ENCODE results near the gene MAFG. TPM values are rescaled to one million over a fixed set of nuclear protein-coding genes. Genes with fewer than 3 reads are reported as not detected.

Gene MAFG
- total and polyA plus RNA-seq, 2 experiments from 2014 or later = 17.2 to 33.4 TPM

DNA sequence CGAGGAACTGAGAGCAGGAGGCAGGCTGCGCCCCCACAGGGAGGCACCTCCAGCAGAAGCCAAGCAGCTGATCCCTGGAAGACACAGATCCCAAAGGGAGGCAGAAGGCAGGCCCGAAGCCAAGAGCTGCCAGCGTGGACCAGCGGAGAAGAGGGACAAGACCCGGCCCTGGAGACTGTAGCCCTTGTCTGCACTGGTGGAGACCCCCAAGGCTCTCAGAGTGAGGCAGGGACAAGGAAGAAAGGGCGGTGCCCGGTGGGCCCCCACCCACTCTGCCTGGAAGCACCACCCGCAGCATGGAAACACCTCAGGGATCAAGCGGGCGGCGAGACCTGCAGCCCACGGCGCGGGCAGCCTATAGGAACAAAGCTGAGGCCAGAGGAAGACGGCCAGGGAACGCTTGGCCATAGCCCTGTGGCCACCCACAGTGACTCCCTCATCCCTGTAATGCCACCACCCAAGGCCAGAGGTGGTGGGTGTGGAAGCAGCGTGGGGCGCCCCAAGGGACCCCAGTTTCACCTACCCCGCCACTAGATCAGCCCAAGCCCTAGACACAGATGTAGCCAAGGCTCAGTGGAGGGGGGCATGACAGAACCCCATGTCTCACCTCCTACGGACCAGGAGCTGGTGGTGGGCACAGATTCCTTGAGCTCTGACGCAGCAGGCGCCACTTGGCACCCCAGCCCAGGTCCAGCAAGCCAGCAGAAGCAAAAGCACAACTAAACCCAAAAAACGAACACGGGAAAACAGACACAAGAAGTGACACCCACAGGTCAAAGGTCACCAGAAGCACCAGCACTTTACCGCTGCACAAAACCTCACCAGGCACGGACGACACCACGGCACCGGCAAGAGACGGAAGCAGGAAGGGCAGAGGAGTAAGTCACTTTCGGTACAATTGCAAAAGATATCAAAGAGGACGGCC, 6.7 kb downstream of the MAFG start:
- peaks cover 50% of the 10 kb centered on the region for H3K4me1 Mint-ChIP-seq
- H3K9me3 Mint-ChIP-seq = no peaks in the 10 kb centered on the region; the same call in 2 of the 3 replicates
- Histone ChIP-seq H3K27me3 (ENCODE audit: insufficient read depth) (no peaks in the 10 kb centered on the region), H3K4me3 (no peak overlapping the region), H3K4me2 (no peak overlapping the region), H4K20me1 (replicated peaks; ENCODE audit: insufficient read depth) (peaks cover 19% of the 10 kb centered on the region), H2AFZ (no peak overlapping the region), H3K79me2 (replicated peaks; ENCODE audit: insufficient read depth) (peaks cover 78% of the 10 kb centered on the region), H3K9me2 (ENCODE audit: insufficient read depth) (no peaks in the 10 kb centered on the region), H3K4me1 (ENCODE audit: insufficient read depth) (peaks cover 33% of the 10 kb centered on the region), H3F3A (replicated peaks; ENCODE audit: low read depth) (peaks cover 39% of the 10 kb centered on the region), H3K27ac (ENCODE audit: low read depth) (no peak overlapping the region), H3K36me3 (ENCODE audit: insufficient read depth) (no peaks in the 10 kb centered on the region; the same call in 1 of the 2 replicates)
- peak overlapping the region; percentile 16; the same call in 1 of the 3 replicates for H3K4me3 Mint-ChIP-seq
- H3K27me3 Mint-ChIP-seq (ENCODE audit: insufficient read depth, low read depth, poor library complexity) = peaks cover 34% of the 10 kb centered on the region
- no peak for TF ChIP-seq EZH2phosphoT487 (IDR thresholded peaks at IDR 0.05; ENCODE audit: unreplicated experiment)
- no peak for TF ChIP-seq ZNF462 (CRISPR knock-in tag; IDR thresholded peaks at IDR 0.05)
- TF ChIP-seq STAT1 (IDR thresholded peaks at IDR 0.05; ENCODE audit: unreplicated experiment) = no peak
- TF ChIP-seq JUNB (IDR thresholded peaks at IDR 0.05; ENCODE audit: unreplicated experiment) = no peak
- no peak for TF ChIP-seq POLR2AphosphoS5 (IDR thresholded peaks at IDR 0.05; ENCODE audit: low read depth)
- TF ChIP-seq CREB1 (CRISPR knock-in tag; IDR thresholded peaks at IDR 0.05; ENCODE audit: low read depth) = no peak
- TF ChIP-seq, protein P1, sequence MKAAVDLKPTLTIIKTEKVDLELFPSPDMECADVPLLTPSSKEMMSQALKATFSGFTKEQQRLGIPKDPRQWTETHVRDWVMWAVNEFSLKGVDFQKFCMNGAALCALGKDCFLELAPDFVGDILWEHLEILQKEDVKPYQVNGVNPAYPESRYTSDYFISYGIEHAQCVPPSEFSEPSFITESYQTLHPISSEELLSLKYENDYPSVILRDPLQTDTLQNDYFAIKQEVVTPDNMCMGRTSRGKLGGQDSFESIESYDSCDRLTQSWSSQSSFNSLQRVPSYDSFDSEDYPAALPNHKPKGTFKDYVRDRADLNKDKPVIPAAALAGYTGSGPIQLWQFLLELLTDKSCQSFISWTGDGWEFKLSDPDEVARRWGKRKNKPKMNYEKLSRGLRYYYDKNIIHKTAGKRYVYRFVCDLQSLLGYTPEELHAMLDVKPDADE (IDR thresholded peaks at IDR 0.05) = no peak
- no peak for TF ChIP-seq CTCF (conservative IDR thresholded peaks at IDR 0.05; ENCODE audit: low read depth in 2 of 2)
- ATAC-seq (no peak), DNase-seq (ENCODE audit: low spot score) (no peak)
- peak overlapping the region; percentile 93 for H3K27ac Mint-ChIP-seq
- H3K36me3 Mint-ChIP-seq (ENCODE audit: low read depth) = peaks cover 40% of the 10 kb centered on the region
